OCI-LY7 (cell line): ENCODE data around the gene ATG9A.

ENCODE experiments used
- CTCF ChIP-seq: fragments of 200-600 bp; sonication (generic); conservative IDR thresholded peaks from 2 replicates; pipeline ENCODE4 v1.5.1; 2014; ENCODE audit warnings: mild to moderate bottlenecking, antibody characterized with exemption, low read length, moderate library complexity, mixed read lengths
- EZH2phosphoT487 ChIP-seq: fragments of 200-600 bp; sonication (generic); IDR thresholded peaks from 2 replicates; pipeline ENCODE4 v1.6.1; 2018; ENCODE audit warnings: low read depth, borderline replicate concordance, mild to moderate bottlenecking, mixed run types, antibody characterized with exemption, low read length, moderate library complexity, mixed read lengths

DNA sequence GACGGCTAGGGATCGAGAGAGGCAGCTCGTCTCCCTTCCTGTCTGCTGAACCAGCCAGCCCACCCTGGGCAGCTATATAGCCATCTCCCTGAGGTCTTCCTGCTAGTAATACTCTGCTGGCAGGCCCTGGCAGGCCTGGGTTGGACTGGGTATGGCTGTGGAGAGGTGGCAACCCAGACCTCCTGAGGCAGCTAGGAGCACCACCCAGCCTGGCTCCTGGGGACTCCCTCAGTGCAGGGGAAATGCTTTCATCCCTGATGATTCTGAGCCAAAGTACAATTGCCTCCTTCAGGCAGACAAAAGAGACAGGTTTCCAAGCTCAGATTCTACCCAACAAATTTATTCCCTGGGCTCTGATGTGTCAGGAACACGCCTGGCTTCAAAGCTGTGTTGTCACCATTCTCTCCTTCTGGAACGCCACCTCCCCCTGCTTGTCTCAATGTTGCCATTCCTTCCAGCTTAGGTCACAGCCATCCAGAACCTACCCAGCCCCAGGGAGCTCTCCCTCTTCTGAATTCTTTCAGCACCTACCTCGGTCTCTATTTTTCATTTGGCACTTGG lies 45.0 kb upstream of the ATG9A start:
- TF ChIP-seq EZH2phosphoT487 (no peak), CTCF (no peak)
